A549 (cell line): Measurements from ENCODE around the gene SLC33A1. TPM values are rescaled to one million over a fixed set of nuclear protein-coding genes. Genes with fewer than 3 reads are reported as not detected.
A peak's percentile ranks its signal among the peaks of the same experiment; 100 is the strongest.

Source experiments
- ATAC-seq, 2 experiments: fragments of 200-7000 bp in 1 of 2; fragments of >200 bp in 1 of 2; cut with Nextera tagmentation in 1 of 2; cut with Tn5 transposase in 1 of 2; 3 replicates each; pipeline versions ENCODE4 v1.8.0 to v1.9.1; 2018 to 2020; ENCODE audit warnings: mild to moderate bottlenecking in 1 of 2, moderate library complexity in 1 of 2
- CTCF ChIA-PET: fragments of 300-600 bp; sonication (Branson Sonifier 250); formaldehyde crosslinking; extraction: SDS; loops from one replicate; lab custom pipeline; 2021; ENCODE audit warnings: antibody characterized with exemption, inconsistent platforms; lab: Yijun Ruan, JAX
- POLR2A ChIA-PET: fragments of 350-600 bp; formaldehyde crosslinking; extraction: SDS; loops from one replicate; lab custom pipeline; 2021; ENCODE audit warnings: antibody characterized with exemption, inconsistent platforms; lab: Yijun Ruan, JAX
- DNase-seq, 2 experiments: peaks; one replicate each; pipeline versions ENCODE4 v3.0.0 to v3.0.0-alpha.2; 2011 to 2016; ENCODE audit warnings: low read depth in 1 of 2, low spot score in 1 of 2
- FAIRE-seq: peaks from 2 replicates; lab custom pipeline; 2011; peaks lifted over from hg19 to GRCh38; lab: Jason Lieb, UNC
- H3K27ac ChIP-seq, 2 experiments: fragments of >200 bp; sonication (Bioruptor Twin); formaldehyde crosslinking; 3 replicates each; pipeline ENCODE4 v1.5.1; 2016 to 2017
- H3K4me1 ChIP-seq: fragments of >200 bp; sonication (Bioruptor Twin); formaldehyde crosslinking; 3 replicates; pipeline ENCODE4 v1.6.1; 2016
- H3K4me2 ChIP-seq: fragments of >200 bp; sonication (Bioruptor Twin); formaldehyde crosslinking; 3 replicates; pipeline ENCODE4 v1.6.1; 2016
- H3K4me3 ChIP-seq: fragments of >200 bp; sonication (Bioruptor Twin); formaldehyde crosslinking; 3 replicates; pipeline ENCODE4 v1.5.1; 2016
- H3K9me3 ChIP-seq: fragments of >200 bp; sonication (Bioruptor Twin); formaldehyde crosslinking; 3 replicates; pipeline ENCODE4 v1.6.1; 2016
- ATOH8 ChIP-seq: fragments of 250-450 bp; sonication (Bioruptor Pico); IDR thresholded peaks from 2 replicates; pipeline ENCODE4 v1.5.0; 2020; ENCODE audit warnings: low read depth, mild to moderate bottlenecking, moderate library complexity
- BCL3 ChIP-seq: fragments of >200 bp; sonication (Bioruptor Twin); formaldehyde crosslinking; IDR thresholded peaks from 3 replicates; pipeline ENCODE4 v1.6.1; 2016
- BHLHE40 ChIP-seq: IDR thresholded peaks from 2 replicates; pipeline ENCODE4 v1.6.1; 2012; ENCODE audit warnings: low read depth, low read length, inconsistent platforms
- CTCF ChIP-seq: fragments of >200 bp; sonication (Bioruptor Twin); formaldehyde crosslinking; IDR thresholded peaks from 3 replicates; pipeline ENCODE4 v1.5.1; 2016
- EHF ChIP-seq: fragments of 250-450 bp; sonication (Bioruptor Pico); IDR thresholded peaks from 2 replicates; pipeline ENCODE4 v1.5.0; 2020; ENCODE audit warnings: mild to moderate bottlenecking
- ESRRA ChIP-seq: fragments of 150-350 bp; IDR thresholded peaks from 2 replicates; pipeline ENCODE4 v1.6.1; 2014; ENCODE audit warnings: mild to moderate bottlenecking, low read length, borderline replicate concordance
- FOSL2 ChIP-seq, 2 experiments: fragments of 450-650 bp in 1 of 2; fragments of >200 bp in 1 of 2; sonication (Bioruptor Twin) in 1 of 2; formaldehyde crosslinking; IDR thresholded peaks; 2 replicates each; pipeline versions ENCODE4 v1.5.0 to v1.6.1; 2016 to 2020; ENCODE audit warnings: mild to moderate bottlenecking in 1 of 2, moderate library complexity in 1 of 2
- HES2 ChIP-seq: fragments of >200 bp; sonication (Bioruptor Twin); formaldehyde crosslinking; IDR thresholded peaks from 2 replicates; pipeline ENCODE4 v1.6.1; 2016
- MAFK ChIP-seq: fragments of 450-650 bp; IDR thresholded peaks from 2 replicates; pipeline ENCODE4 v1.6.1; 2014; ENCODE audit not compliant: partially characterized antibody
- MAX ChIP-seq: IDR thresholded peaks from 2 replicates; pipeline ENCODE4 v1.6.1; 2012
- MAZ ChIP-seq: fragments of 150-350 bp; IDR thresholded peaks from 2 replicates; pipeline ENCODE4 v1.6.1; 2014; ENCODE audit warnings: antibody characterized with exemption, low read depth, low read length, borderline replicate concordance
- NPAS2 ChIP-seq: fragments of 250-450 bp; sonication (Bioruptor Pico); IDR thresholded peaks from 2 replicates; pipeline ENCODE4 v1.8.0; 2022; ENCODE audit warnings: mild to moderate bottlenecking, moderate library complexity, borderline replicate concordance
- NR3C1 ChIP-seq: fragments of >200 bp; sonication (Bioruptor Twin); formaldehyde crosslinking; IDR thresholded peaks from 3 replicates; pipeline ENCODE4 v1.6.1; 2017
- POLR2A ChIP-seq: IDR thresholded peaks from 2 replicates; pipeline ENCODE4 v1.6.1; 2012; ENCODE audit warnings: mild to moderate bottlenecking, low read length
- SMC3 ChIP-seq: fragments of >200 bp; sonication (Bioruptor Twin); formaldehyde crosslinking; IDR thresholded peaks from 3 replicates; pipeline ENCODE4 v1.6.1; 2018; ENCODE audit warnings: inconsistent platforms
- SREBF2 ChIP-seq: fragments of 450-650 bp; IDR thresholded peaks from 2 replicates; pipeline ENCODE4 v1.6.1; 2014; ENCODE audit warnings: mild to moderate bottlenecking, moderate library complexity
- TP53 ChIP-seq: fragments of 250-450 bp; sonication (Bioruptor Pico); IDR thresholded peaks from 2 replicates; pipeline ENCODE4 v1.5.0; 2021; ENCODE audit warnings: mild to moderate bottlenecking, moderate library complexity
- WGBS: methylation state at CpG from one replicate; pipeline ENCODE4 v1.1.6; 2017; ENCODE audit errors: missing lambda C conversion rate; 5-methylcytosine and 5-hydroxymethylcytosine counted together
- polyA plus RNA-seq, 4 experiments: library from polyadenylated mRNA; depleted of rRNA in 3 of 4; stranded (reverse); fragments of >200 nt; fragmentation: RNase III in 1 of 4; extraction: RNeasy Plus Mini Kit Qiagen cat#74134 plus additional on column Dnase treatment in 1 of 4; gene quantifications; 2 replicates in 3 of 4; 3 replicates in 1 of 4; pipeline ENCODE4 v1.2.3, GENCODE V29; 2011 to 2017

Gene SLC33A1
- polyA plus RNA-seq, 2 of the 4 experiments (the other 2 are of a cell fraction) = 17.0 to 42.6 TPM

- no peak overlapping the region for H3K4me2 ChIP-seq
- H3K27ac ChIP-seq = no peak overlapping the region
- DNase-seq (no peak), ATAC-seq (no peak), FAIRE-seq (no peak)
- TF ChIP-seq FOSL2 (IDR thresholded peaks at IDR 0.05) (no peak), FOSL2 (CRISPR knock-in tag; IDR thresholded peaks at IDR 0.05) (no peak), NR3C1 (no peak), POLR2A (no peak), NPAS2 (CRISPR knock-in tag) (no peak), ESRRA (no peak), BHLHE40 (no peak), SMC3 (no peak), ATOH8 (CRISPR knock-in tag) (no peak), MAZ (no peak), CTCF (no peak), TP53 (CRISPR knock-in tag) (no peak), EHF (CRISPR knock-in tag) (no peak), SREBF2 (no peak)
- H3K9me3 ChIP-seq = no peaks in the 10 kb centered on the region
- 92% methylated on average over 5 of the region's 5 CpGs for WGBS
- CTCF ChIA-PET = interaction anchor here (0.7 kb wide), 1 partner anchor 23 kb away, joined by 4 read pairs; no protein-coding TSS in a partner anchor
- no peak overlapping the region for H3K4me3 ChIP-seq
- H3K4me1 ChIP-seq = peaks cover 10% of the 10 kb centered on the region; the same call in 2 of the 3 replicates
- POLR2A ChIA-PET = no interaction called here
Observed at GRCh38 chr3:155891321-155891720, 37.1 kb upstream of the SLC33A1 start.

GRCh38 chr3:155890671-155891190 lies 36.5 kb upstream of the SLC33A1 start:
- DNase-seq (peak in 1 of 2 experiments; percentile 23), FAIRE-seq (no peak), ATAC-seq (peak in 1 of 2 experiments; percentile 71; a peak in 3 of 6 replicates)
- WGBS = 46% methylated on average over 2 of the region's 2 CpGs
- H3K4me2 ChIP-seq = no peak overlapping the region
- H3K9me3 ChIP-seq = no peaks in the 10 kb centered on the region
- no peak overlapping the region for H3K4me3 ChIP-seq
- ChIA-PET POLR2A (no interaction called here), CTCF (interaction anchor here (0.8 to 1.2 kb wide), 3 partner anchors 9 to 85 kb away, joined by 3 to 4 read pairs (median 3); partner anchors contain the start of gene C3orf33)
- H3K4me1 ChIP-seq = peaks cover 10% of the 10 kb centered on the region; the same call in 2 of the 3 replicates
- no peak for TF ChIP-seq HES2
- TF ChIP-seq MAFK = peak; percentile 73
- H3K27ac ChIP-seq = no peak overlapping the region

GRCh38 chr3:155889952-155890351 lies 35.7 kb upstream of the SLC33A1 start:
- POLR2A ChIA-PET = no interaction called here
- no peak overlapping the region for H3K4me2 ChIP-seq
- no peak overlapping the region for H3K27ac ChIP-seq
- TF ChIP-seq SMC3 = no peak
- no peak for TF ChIP-seq NPAS2 (CRISPR knock-in tag)
- no peak for TF ChIP-seq ESRRA
- peaks cover 13% of the 10 kb centered on the region; the same call in 2 of the 3 replicates for H3K4me1 ChIP-seq
- no peaks in the 10 kb centered on the region for H3K9me3 ChIP-seq
- DNase-seq (no peak), FAIRE-seq (no peak), ATAC-seq (no peak)
- no peak overlapping the region for H3K4me3 ChIP-seq
- 68% methylated on average over 1 of the region's 1 CpG for WGBS
- CTCF ChIA-PET = interaction anchor here (0.8 to 1.2 kb wide), 3 partner anchors 10 to 84 kb away, joined by 3 to 4 read pairs (median 3); partner anchors contain the start of gene C3orf33

- ChIA-PET CTCF (interaction anchor here (1.2 kb wide), 1 partner anchor 11 kb away, joined by 3 read pairs; no protein-coding TSS in a partner anchor), POLR2A (no interaction called here)
- H3K27ac ChIP-seq = no peak overlapping the region
- no peak overlapping the region for H3K4me2 ChIP-seq
- no peak; a peak in 1 of 6 replicates for ATAC-seq
- no peak for DNase-seq
- no peak for FAIRE-seq
- no peak overlapping the region for H3K4me3 ChIP-seq
- no peaks in the 10 kb centered on the region for H3K9me3 ChIP-seq
- peaks cover 13% of the 10 kb centered on the region; the same call in 2 of the 3 replicates for H3K4me1 ChIP-seq
- TF ChIP-seq BHLHE40 = no peak
- no peak for TF ChIP-seq MAX
- TF ChIP-seq NPAS2 (CRISPR knock-in tag) = no peak
- no peak for TF ChIP-seq BCL3
- WGBS = 90% methylated on average over 5 of the region's 5 CpGs
Observed at GRCh38 chr3:155889212-155889611, 35.0 kb upstream of the SLC33A1 start.
